Loucy (cell line): ENCODE measurements around the gene TSPAN3.

Source experiments
- CTCF ChIP-seq: fragments of 200-600 bp; sonication (generic); conservative IDR thresholded peaks from 2 replicates; pipeline ENCODE4 v1.5.1; 2014; ENCODE audit warnings: mild to moderate bottlenecking, antibody characterized with exemption, low read length
- EZH2phosphoT487 ChIP-seq: fragments of 200-600 bp; IDR thresholded peaks from 2 replicates; pipeline ENCODE4 v1.6.1; 2018; ENCODE audit warnings: antibody characterized with exemption, mild to moderate bottlenecking, moderate library complexity, borderline replicate concordance

GRCh38 chr15:77033729-77034671 is 36.9 kb downstream of the TSPAN3 start:
- no peak for TF ChIP-seq CTCF
- TF ChIP-seq EZH2phosphoT487, result no peak
